ENCODE data around the gene OPN1MW3.

DNA sequence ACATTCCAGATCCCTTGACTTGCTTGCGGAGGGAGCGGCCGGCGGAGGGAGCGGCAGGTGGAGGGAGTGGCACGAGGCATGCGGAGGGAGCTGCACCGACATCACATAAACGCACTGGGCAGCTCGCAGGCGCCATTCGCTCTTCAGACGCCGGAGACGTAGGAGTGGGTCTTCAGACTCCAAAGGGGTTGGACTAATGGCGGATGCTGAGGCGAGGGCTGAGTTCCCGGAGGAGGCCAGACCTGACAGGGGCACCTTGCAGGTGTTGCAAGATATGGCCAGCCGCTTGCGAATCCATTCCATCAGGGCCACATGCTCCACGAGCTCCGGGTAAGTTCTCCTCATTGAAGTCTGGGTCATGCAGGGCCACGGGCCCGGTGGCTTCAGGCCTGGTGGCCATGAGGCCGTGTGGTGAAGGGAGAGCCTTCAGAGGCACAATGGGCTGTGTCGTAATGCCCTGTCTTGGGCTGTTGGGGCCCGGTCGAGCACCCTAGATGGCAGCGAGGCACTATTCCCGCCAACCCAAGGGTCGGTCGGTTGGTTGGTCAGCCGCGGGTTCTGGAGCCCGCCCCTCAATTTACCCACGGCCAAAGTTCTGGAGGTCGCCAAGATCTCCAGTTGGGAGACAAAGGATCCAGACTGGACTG, 38.4 kb downstream of the OPN1MW3 start, which contains the start of gene TKTL1:
- TF ChIP-seq CTCF (conservative IDR thresholded peaks at IDR 0.05): no peak
- no peak for TF ChIP-seq EZH2 (IDR thresholded peaks at IDR 0.05; ENCODE audit: low read depth)
